HFF-Myc (cell line): ENCODE measurements around the gene STK17B.

ENCODE experiments used
- DNase-seq: peaks from one replicate; pipeline ENCODE4 v3.0.0-alpha.2; 2011; ENCODE audit warnings: low read depth; ENCODE audit errors: extremely low read depth
- H3K4me3 ChIP-seq: replicated peaks from 2 replicates; pipeline ENCODE4 v1.5.1; 2011; ENCODE audit warnings: low read depth, mild to moderate bottlenecking, control low read depth, low read length
- CTCF ChIP-seq: IDR thresholded peaks from 2 replicates; pipeline ENCODE4 v1.5.1; 2012; ENCODE audit warnings: mild to moderate bottlenecking, low read depth, low read length, control low read depth; ENCODE audit errors: missing control alignments

Gene STK17B

GRCh38 chr2:196184921-196185320 is 13.5 kb upstream of the STK17B start:
- DNase-seq = no peak
- no peak for TF ChIP-seq CTCF
- H3K4me3 ChIP-seq = no peak overlapping the region

- H3K4me3 ChIP-seq = no peak overlapping the region
- DNase-seq = no peak
- TF ChIP-seq CTCF = no peak
Observed at GRCh38 chr2:196183528-196184231, 12.3 kb upstream of the STK17B start.

DNA sequence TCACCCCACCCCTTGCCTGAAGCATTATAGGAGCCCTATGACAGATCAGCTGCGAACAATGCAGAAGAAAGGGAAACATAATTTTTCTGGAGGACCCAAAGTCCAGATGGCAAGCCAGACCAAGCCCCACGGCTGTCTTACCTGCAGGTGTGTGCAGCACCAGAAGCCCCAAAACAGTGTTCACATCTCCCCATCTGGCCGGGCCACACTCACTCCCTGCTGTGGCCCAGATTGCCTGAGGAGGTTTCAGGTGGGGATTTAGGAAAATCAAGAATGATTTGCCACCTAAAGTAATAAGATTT is 11.7 kb upstream of the STK17B start:
- DNase-seq = no peak
- TF ChIP-seq CTCF = no peak
- no peak overlapping the region for H3K4me3 ChIP-seq

DNA sequence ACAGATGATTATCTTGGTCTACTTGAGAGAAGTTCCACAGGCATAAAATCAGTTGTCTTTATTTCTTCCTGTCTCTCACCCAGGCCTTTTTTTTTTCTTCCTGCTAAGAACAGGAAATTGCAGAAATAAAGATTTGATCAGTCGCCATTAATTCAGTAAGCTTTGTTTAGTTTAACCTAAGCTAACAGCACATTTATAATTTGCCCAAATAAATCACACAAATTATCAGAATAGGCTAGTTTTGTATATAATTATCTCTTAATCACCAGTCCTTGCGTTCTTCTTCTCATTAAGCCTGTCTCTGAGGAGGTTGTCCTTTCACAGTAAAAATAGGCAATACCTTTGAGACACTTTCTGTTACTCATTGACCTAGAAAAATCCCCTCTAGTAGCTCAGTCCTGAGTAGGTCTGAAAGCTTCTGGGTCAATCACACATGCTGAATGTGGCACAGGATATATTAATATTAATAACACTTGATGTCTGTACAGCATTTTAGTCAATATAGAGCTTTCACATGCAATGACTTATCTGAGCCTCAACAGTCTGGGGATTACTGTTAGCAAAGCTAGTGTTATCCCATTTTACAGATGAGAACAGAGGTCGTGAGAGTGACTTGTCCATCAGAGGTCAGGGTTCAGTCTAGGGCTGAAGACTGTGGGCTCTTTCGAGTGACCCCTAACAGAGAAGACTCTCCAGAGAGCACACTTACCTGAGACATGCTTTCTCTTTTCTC is 11.2 kb upstream of the STK17B start:
- DNase-seq = no peak
- H3K4me3 ChIP-seq = no peak overlapping the region
- no peak for TF ChIP-seq CTCF

DNA sequence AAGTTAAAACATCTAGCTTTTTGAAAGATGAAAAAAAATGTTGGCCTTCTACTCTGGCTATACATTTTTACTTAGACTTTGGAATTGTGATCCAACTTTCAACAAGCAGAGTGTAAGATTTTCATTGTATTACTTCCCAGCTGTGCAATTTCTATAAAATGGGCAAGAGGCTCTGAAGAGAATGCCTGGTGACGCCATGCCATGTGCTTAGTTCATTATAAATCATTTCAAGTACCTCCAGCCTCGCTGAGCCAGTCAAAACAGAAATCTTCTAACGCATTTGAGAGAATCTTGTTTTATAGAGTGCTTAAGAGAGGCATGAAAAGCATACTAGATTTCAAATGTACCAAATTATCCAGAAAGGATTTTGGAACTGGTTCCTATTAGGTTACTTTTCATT is 10.1 kb upstream of the STK17B start:
- no peak overlapping the region for H3K4me3 ChIP-seq
- no peak for DNase-seq
- no peak for TF ChIP-seq CTCF

GRCh38 chr2:196177124-196177523 is 5.7 kb upstream of the STK17B start:
- no peak for DNase-seq
- H3K4me3 ChIP-seq = no peak overlapping the region
- no peak for TF ChIP-seq CTCF
